PC-3 (cell line): ENCODE data around the gene GGA3. TPM values are rescaled to one million over a fixed set of nuclear protein-coding genes. Genes with fewer than 3 reads are reported as not detected.

Experiments
- ATAC-seq: fragments of 200-7000 bp; cut with Tn5 transposase; 2 replicates; pipeline ENCODE4 v1.9.1; 2020; ENCODE audit warnings: mild to moderate bottlenecking, moderate library complexity
- BruUV-seq: library from RNA; stranded (reverse); fragments of 400-500 nt; replicated peaks from 2 replicates; lab custom pipeline; 2021; lab: Mats Ljungman, UMichigan
- CTCF ChIA-PET: fragments of 300-600 bp; sonication (Branson Sonifier 250); formaldehyde crosslinking; loops from one replicate; lab custom pipeline; 2022; ENCODE audit warnings: antibody characterized with exemption; lab: Charles Lee
- POLR2A ChIA-PET: fragments of 300-600 bp; sonication (Branson Sonifier 250); formaldehyde crosslinking; loops from one replicate; lab custom pipeline; 2022; ENCODE audit warnings: antibody characterized with exemption; ENCODE audit not compliant: unreplicated experiment; lab: Charles Lee
- DNase-seq: peaks from one replicate; pipeline ENCODE4 v3.0.0-alpha.2; 2015
- H2AFZ ChIP-seq: fragments of 300-600 bp; sonication (generic); 2 replicates; pipeline ENCODE4 v1.6.0; 2016; ENCODE audit warnings: antibody characterized with exemption, low read length
- H3F3A ChIP-seq: fragments of 300-600 bp; sonication (generic); one replicate; pipeline ENCODE4 v1.6.0; 2017; ENCODE audit warnings: antibody characterized with exemption, low read length, control low read depth, mild to moderate bottlenecking; ENCODE audit not compliant: unreplicated experiment
- H3K27ac ChIP-seq: fragments of 300-600 bp; sonication (generic); 2 replicates; pipeline ENCODE4 v1.5.1; 2016; ENCODE audit warnings: mild to moderate bottlenecking, low read length
- H3K27me3 ChIP-seq: fragments of 300-600 bp; sonication (generic); 2 replicates; pipeline ENCODE4 v1.6.1; 2016; ENCODE audit warnings: low read length, mixed read lengths
- H3K36me3 ChIP-seq: fragments of 300-600 bp; sonication (generic); 2 replicates; pipeline ENCODE4 v1.6.1; 2016; ENCODE audit warnings: low read depth, mixed run types, low read length, mixed read lengths
- H3K4me1 ChIP-seq: fragments of 300-600 bp; sonication (generic); 2 replicates; pipeline ENCODE4 v1.5.1; 2016; ENCODE audit warnings: low read length; ENCODE audit not compliant: insufficient read depth
- H3K4me2 ChIP-seq: fragments of 300-600 bp; sonication (generic); 2 replicates; pipeline ENCODE4 v1.6.0; 2016; ENCODE audit warnings: low read length
- H3K4me3 ChIP-seq: fragments of 300-600 bp; sonication (generic); 2 replicates; pipeline ENCODE4 v1.5.1; 2016; ENCODE audit warnings: mild to moderate bottlenecking, low read length, mixed read lengths
- H3K79me2 ChIP-seq: fragments of 300-600 bp; sonication (generic); 2 replicates; pipeline ENCODE4 v1.6.1; 2017; ENCODE audit warnings: low read length, mixed read lengths
- H3K9ac ChIP-seq: fragments of 300-600 bp; sonication (generic); 2 replicates; pipeline ENCODE4 v1.6.0; 2016; ENCODE audit warnings: mild to moderate bottlenecking, low read length
- H3K9me2 ChIP-seq: fragments of 300-600 bp; sonication (generic); replicated peaks from 2 replicates; pipeline ENCODE4 v1.6.1; 2016; ENCODE audit warnings: mixed run types, low read length, mixed read lengths
- H3K9me3 ChIP-seq: fragments of 300-600 bp; sonication (generic); 2 replicates; pipeline ENCODE4 v1.6.1; 2016; ENCODE audit warnings: low read length, mixed read lengths
- H4K20me1 ChIP-seq: fragments of 300-600 bp; sonication (generic); 2 replicates; pipeline ENCODE4 v1.6.1; 2016; ENCODE audit warnings: low read length, mixed read lengths
- CTCF ChIP-seq: fragments of 300-600 bp; sonication (generic); conservative IDR thresholded peaks from 2 replicates; pipeline ENCODE4 v1.5.1; 2017; ENCODE audit warnings: antibody characterized with exemption, low read depth, mild to moderate bottlenecking, low read length
- EZH2 ChIP-seq: fragments of 300-600 bp; sonication (generic); IDR thresholded peaks from one replicate; pipeline ENCODE4 v1.6.1; 2017; ENCODE audit warnings: antibody characterized with exemption, mild to moderate bottlenecking, low read length; ENCODE audit not compliant: unreplicated experiment
- intact Hi-C: fragments of 100-400 bp; cut with micrococcal nuclease; formaldehyde crosslinking; loops from 2 replicates; pipeline ENCODE4 v1.9.0; 2023
- total RNA-seq: library from RNA; depleted of rRNA; stranded (reverse); fragments of >200 nt; gene quantifications from 2 replicates; pipeline ENCODE4 v1.2.3, GENCODE V29; 2014

GGA3 gene
- total RNA-seq, 1 experiment from 2014 or later: 38.8 TPM

GRCh38 chr17:75277664-75278071, 16.3 kb upstream of the GGA3 start:
- no peak for TF ChIP-seq CTCF
- TF ChIP-seq EZH2: no peak
- Histone ChIP-seq H3K4me1 (peaks cover 1% of the 10 kb centered on the region), H3K79me2 (peaks cover 7% of the 10 kb centered on the region; the same call in 1 of the 2 replicates), H3F3A (no peaks in the 10 kb centered on the region), H3K27ac (no peak overlapping the region), H4K20me1 (no peaks in the 10 kb centered on the region), H2AFZ (no peak overlapping the region), H3K36me3 (peaks cover 25% of the 10 kb centered on the region), H3K9me3 (no peaks in the 10 kb centered on the region), H3K4me3 (no peak overlapping the region), H3K9ac (no peak overlapping the region), H3K4me2 (no peak overlapping the region), H3K27me3 (no peaks in the 10 kb centered on the region), H3K9me2 (no peaks in the 10 kb centered on the region)
- DNase-seq (peak; percentile 34), ATAC-seq (peak; percentile 60)
- CTCF ChIA-PET: interaction anchor here (0.9 kb wide), 1 partner anchor 128 kb away, joined by 5 read pairs; the partner anchor contains the start of gene GRB2
- intact Hi-C loops: no loop called here
- BruUV-seq: no TSS peak
- POLR2A ChIA-PET: interaction anchor here (0.9 to 1.4 kb wide), 3 partner anchors 12 to 116 kb away, joined by 3 to 8 read pairs (median 5); partner anchors contain the start of genes GGA3, MRPS7 and SLC25A19

- intact Hi-C loops: no loop called here
- POLR2A ChIA-PET: no interaction called here
These were observed 12.7 kb upstream of the GGA3 start for GRCh38 chr17:75273977-75274708.

More at GRCh38 chr17:75273977-75274708, 12.7 kb upstream of the GGA3 start:
- Histone ChIP-seq H3K27me3 (no peaks in the 10 kb centered on the region), H3K9me2 (no peaks in the 10 kb centered on the region), H3K79me2 (peaks cover 17% of the 10 kb centered on the region), H3K4me1 (peaks cover 18% of the 10 kb centered on the region), H3K4me2 (no peak overlapping the region), H3K9me3 (no peaks in the 10 kb centered on the region), H4K20me1 (no peaks in the 10 kb centered on the region), H3F3A (peaks cover 4% of the 10 kb centered on the region), H3K27ac (no peak overlapping the region), H3K36me3 (peaks cover 18% of the 10 kb centered on the region), H3K9ac (no peak overlapping the region), H2AFZ (no peak overlapping the region), H3K4me3 (no peak overlapping the region)
- no peak for TF ChIP-seq CTCF
- DNase-seq (peak; percentile 53), ATAC-seq (no peak)
- CTCF ChIA-PET: no interaction called here
- BruUV-seq: no TSS peak
